Mucosa of descending colon (tissue), 3 donors: Measurements from ENCODE around the gene GNG7. TPM values are rescaled to one million over a fixed set of nuclear protein-coding genes. Genes with fewer than 3 reads are reported as not detected.
A peak's percentile ranks its signal among the peaks of the same experiment; 100 is the strongest.

ENCODE experiments used
- ATAC-seq: fragments of 200-7000 bp; cut with Tn5 transposase; one replicate; pipeline ENCODE4 v1.9.1; 2020; ENCODE audit warnings: mild to moderate bottlenecking, moderate library complexity
- DNase-seq, 3 donors: peaks; one replicate each; pipeline ENCODE4 v3.0.0-alpha.2; 2020
- H3K36me3 ChIP-seq: fragments of 200-600 bp; one replicate; pipeline ENCODE4 v1.8.0; 2021; ENCODE audit warnings: low read depth, mild to moderate bottlenecking
- H3K4me1 ChIP-seq: fragments of 200-600 bp; one replicate; pipeline ENCODE4 v1.8.0; 2021; ENCODE audit warnings: low read depth, mild to moderate bottlenecking
- H3K4me3 ChIP-seq: fragments of 200-600 bp; one replicate; pipeline ENCODE4 v1.8.0; 2021; ENCODE audit warnings: mild to moderate bottlenecking
- H3K9me3 ChIP-seq: fragments of 200-600 bp; one replicate; pipeline ENCODE4 v1.8.0; 2021; ENCODE audit warnings: mild to moderate bottlenecking
- CTCF ChIP-seq: fragments of 200-600 bp; IDR thresholded peaks from one replicate; pipeline ENCODE4 v1.8.0; 2022; ENCODE audit warnings: antibody characterized with exemption, mild to moderate bottlenecking
- intact Hi-C, 2 donors: fragments of 100-400 bp; cut with DNase I in 1 of 2; cut with micrococcal nuclease in 1 of 2; formaldehyde crosslinking; loops; one replicate each; pipeline versions ENCODE4 v1.11.0 to v1.11.1; 2022; cut with DNase I, micrococcal nuclease
- total RNA-seq, 3 donors: library from RNA; stranded (reverse); fragmentation: NEBNext Ultra II Directional in 2 of 3; extraction: Animal tissue kit (Norgen Biotek cat#: 25700) in 2 of 3; gene quantifications; one replicate each; pipeline versions ENCODE4 v1.2.1 to v1.2.4, GENCODE V29; 2021 to 2023
- donor health status: DM: no; HTN: no; CAD: no; lungs with moderate emphysema.
- donor health status: DM: no; HTN: no; CAD: no.
- donor health status: DM: no; HTN: yes; CAD: no.

Gene GNG7
- total RNA-seq, 3 donors from 2014 or later = 2.5 to 6.9 (median 2.9) TPM

- H3K36me3 ChIP-seq = no peaks in the 10 kb centered on the region
- H3K4me3 ChIP-seq = no peak overlapping the region
- H3K4me1 ChIP-seq = no peaks in the 10 kb centered on the region
- H3K9me3 ChIP-seq = peaks cover 1% of the 10 kb centered on the region
- TF ChIP-seq CTCF = no peak
- intact Hi-C loops = no loop called here
- DNase-seq = no peak
- peak; percentile 5 for ATAC-seq
Measured at GRCh38 chr19:2636141-2636896, 66.2 kb downstream of the GNG7 start.

- intact Hi-C loops = no loop called here
- TF ChIP-seq CTCF = no peak
- Histone ChIP-seq H3K36me3 (no peaks in the 10 kb centered on the region), H3K9me3 (peaks cover 13% of the 10 kb centered on the region), H3K4me1 (no peaks in the 10 kb centered on the region), H3K4me3 (no peak overlapping the region)
- ATAC-seq = no peak
- no peak for DNase-seq
Measured at GRCh38 chr19:2634960-2635359, 67.5 kb downstream of the GNG7 start.

- DNase-seq (no peak), ATAC-seq (no peak)
- H3K4me3 ChIP-seq = no peak overlapping the region
- no peaks in the 10 kb centered on the region for H3K4me1 ChIP-seq
- no peaks in the 10 kb centered on the region for H3K36me3 ChIP-seq
- H3K9me3 ChIP-seq = peaks cover 13% of the 10 kb centered on the region
- intact Hi-C loops = no loop called here
- TF ChIP-seq CTCF = no peak
Measured at GRCh38 chr19:2634228-2634951, 68.1 kb downstream of the GNG7 start.

GRCh38 chr19:2633693-2634075 is 68.8 kb downstream of the GNG7 start:
- Histone ChIP-seq H3K36me3 (no peaks in the 10 kb centered on the region), H3K9me3 (peaks cover 13% of the 10 kb centered on the region), H3K4me1 (no peaks in the 10 kb centered on the region), H3K4me3 (no peak overlapping the region)
- intact Hi-C loops = no loop called here
- ATAC-seq = no peak
- no peak for DNase-seq
- TF ChIP-seq CTCF = no peak

GRCh38 chr19:2631213-2631821 is 71.2 kb downstream of the GNG7 start:
- Histone ChIP-seq H3K4me3 (no peak overlapping the region), H3K9me3 (peaks cover 13% of the 10 kb centered on the region), H3K4me1 (no peaks in the 10 kb centered on the region), H3K36me3 (no peaks in the 10 kb centered on the region)
- TF ChIP-seq CTCF = no peak
- intact Hi-C loops = no loop called here
- no peak for ATAC-seq
- no peak for DNase-seq
